MM.1S (cell line): ENCODE results near the gene PDE4C.

Source experiments
- DNase-seq: peaks from one replicate; pipeline ENCODE4 v3.0.0-alpha.2; 2015
- H2AFZ ChIP-seq: fragments of 300-600 bp; sonication (generic); 2 replicates; pipeline ENCODE4 v1.6.0; 2016; ENCODE audit warnings: antibody characterized with exemption, low read length
- H3F3A ChIP-seq: fragments of 300-600 bp; sonication (generic); 2 replicates; pipeline ENCODE4 v1.6.1; 2016; ENCODE audit warnings: mild to moderate bottlenecking, antibody characterized with exemption, low read length, moderate library complexity, mixed read lengths; ENCODE audit not compliant: insufficient read depth
- H3K27ac ChIP-seq: fragments of 300-600 bp; sonication (generic); 2 replicates; pipeline ENCODE4 v1.5.1; 2016; ENCODE audit warnings: mild to moderate bottlenecking, low read length
- H3K27me3 ChIP-seq: fragments of 300-600 bp; sonication (generic); replicated peaks from 2 replicates; pipeline ENCODE4 v1.6.0; 2016; ENCODE audit warnings: low read length; ENCODE audit not compliant: insufficient read depth
- H3K36me3 ChIP-seq: fragments of 300-600 bp; sonication (generic); replicated peaks from 2 replicates; pipeline ENCODE4 v1.6.1; 2016; ENCODE audit warnings: mild to moderate bottlenecking, low read length, mixed read lengths; ENCODE audit not compliant: insufficient read depth
- H3K4me1 ChIP-seq: fragments of 300-600 bp; sonication (generic); 2 replicates; pipeline ENCODE4 v1.6.1; 2016; ENCODE audit warnings: low read length, mixed read lengths
- H3K4me2 ChIP-seq: fragments of 300-600 bp; sonication (generic); 2 replicates; pipeline ENCODE4 v1.6.0; 2016; ENCODE audit warnings: low read depth, low read length
- H3K4me3 ChIP-seq: fragments of 300-600 bp; sonication (generic); 2 replicates; pipeline ENCODE4 v1.5.1; 2016; ENCODE audit warnings: low read length, mixed read lengths
- H3K79me2 ChIP-seq: fragments of 300-600 bp; sonication (generic); 2 replicates; pipeline ENCODE4 v1.6.1; 2016; ENCODE audit warnings: mixed run types, low read length, mixed read lengths
- H3K9ac ChIP-seq: fragments of 300-600 bp; sonication (generic); 2 replicates; pipeline ENCODE4 v1.6.1; 2016; ENCODE audit warnings: low read length, mixed read lengths
- H3K9me2 ChIP-seq: fragments of 300-600 bp; sonication (generic); replicated peaks from 2 replicates; pipeline ENCODE4 v1.6.1; 2016; ENCODE audit warnings: mild to moderate bottlenecking, low read length, mixed read lengths; ENCODE audit not compliant: insufficient read depth
- H3K9me3 ChIP-seq: fragments of 300-600 bp; sonication (generic); replicated peaks from 2 replicates; pipeline ENCODE4 v1.6.1; 2016; ENCODE audit warnings: mild to moderate bottlenecking, low read length, mixed read lengths; ENCODE audit not compliant: insufficient read depth
- H4K20me1 ChIP-seq: fragments of 300-600 bp; sonication (generic); 2 replicates; pipeline ENCODE4 v1.6.1; 2016; ENCODE audit warnings: mild to moderate bottlenecking, low read length, moderate library complexity, mixed read lengths; ENCODE audit not compliant: insufficient read depth
- EZH2 ChIP-seq: fragments of 300-600 bp; sonication (generic); optimal IDR thresholded peaks from 2 replicates; pipeline ENCODE3; 2017; ENCODE audit warnings: low read depth, mild to moderate bottlenecking, antibody characterized with exemption, low read length, mixed read lengths
- EZH2phosphoT487 ChIP-seq: fragments of 300-600 bp; sonication (generic); IDR thresholded peaks from 2 replicates; pipeline ENCODE4 v1.6.1; 2018; ENCODE audit warnings: antibody characterized with exemption, low read length
- TF ChIP-seq, protein P1 (sequence below): fragments of 300-600 bp; sonication (generic); IDR thresholded peaks from 2 replicates; pipeline ENCODE4 v1.5.1; 2016; ENCODE audit warnings: antibody characterized with exemption, low read length, mixed read lengths

The PDE4C gene

DNA sequence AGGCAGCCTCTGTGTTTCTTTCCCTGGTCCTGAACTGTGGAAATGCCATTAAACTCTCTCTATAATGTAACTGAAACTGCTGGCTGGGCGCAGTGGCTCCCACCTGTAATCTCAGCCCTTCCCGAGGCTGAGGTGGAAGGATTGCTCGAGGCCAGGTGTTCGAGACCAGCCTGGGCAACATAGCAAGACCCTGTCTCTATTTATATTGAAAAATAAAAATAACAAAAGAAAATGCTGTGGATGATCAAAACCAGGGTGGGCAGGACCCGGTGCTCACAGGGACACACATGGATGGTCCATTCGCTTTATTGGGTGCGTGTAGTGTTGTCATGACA lies 29.8 kb downstream of the PDE4C start:
- Histone ChIP-seq H3F3A (peaks cover 10% of the 10 kb centered on the region), H3K27me3 (no peaks in the 10 kb centered on the region), H3K9me3 (no peaks in the 10 kb centered on the region), H3K79me2 (peaks cover 7% of the 10 kb centered on the region), H3K27ac (no peak overlapping the region), H3K9me2 (no peaks in the 10 kb centered on the region), H3K4me1 (peaks cover 8% of the 10 kb centered on the region; the same call in 1 of the 2 replicates), H3K4me2 (no peak overlapping the region), H2AFZ (no peak overlapping the region), H4K20me1 (no peaks in the 10 kb centered on the region), H3K4me3 (no peak overlapping the region), H3K9ac (no peak overlapping the region), H3K36me3 (no peaks in the 10 kb centered on the region)
- TF ChIP-seq, protein P1, sequence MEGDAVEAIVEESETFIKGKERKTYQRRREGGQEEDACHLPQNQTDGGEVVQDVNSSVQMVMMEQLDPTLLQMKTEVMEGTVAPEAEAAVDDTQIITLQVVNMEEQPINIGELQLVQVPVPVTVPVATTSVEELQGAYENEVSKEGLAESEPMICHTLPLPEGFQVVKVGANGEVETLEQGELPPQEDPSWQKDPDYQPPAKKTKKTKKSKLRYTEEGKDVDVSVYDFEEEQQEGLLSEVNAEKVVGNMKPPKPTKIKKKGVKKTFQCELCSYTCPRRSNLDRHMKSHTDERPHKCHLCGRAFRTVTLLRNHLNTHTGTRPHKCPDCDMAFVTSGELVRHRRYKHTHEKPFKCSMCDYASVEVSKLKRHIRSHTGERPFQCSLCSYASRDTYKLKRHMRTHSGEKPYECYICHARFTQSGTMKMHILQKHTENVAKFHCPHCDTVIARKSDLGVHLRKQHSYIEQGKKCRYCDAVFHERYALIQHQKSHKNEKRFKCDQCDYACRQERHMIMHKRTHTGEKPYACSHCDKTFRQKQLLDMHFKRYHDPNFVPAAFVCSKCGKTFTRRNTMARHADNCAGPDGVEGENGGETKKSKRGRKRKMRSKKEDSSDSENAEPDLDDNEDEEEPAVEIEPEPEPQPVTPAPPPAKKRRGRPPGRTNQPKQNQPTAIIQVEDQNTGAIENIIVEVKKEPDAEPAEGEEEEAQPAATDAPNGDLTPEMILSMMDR = no peak
- TF ChIP-seq EZH2 (no peak), EZH2phosphoT487 (no peak)
- no peak for DNase-seq

DNA sequence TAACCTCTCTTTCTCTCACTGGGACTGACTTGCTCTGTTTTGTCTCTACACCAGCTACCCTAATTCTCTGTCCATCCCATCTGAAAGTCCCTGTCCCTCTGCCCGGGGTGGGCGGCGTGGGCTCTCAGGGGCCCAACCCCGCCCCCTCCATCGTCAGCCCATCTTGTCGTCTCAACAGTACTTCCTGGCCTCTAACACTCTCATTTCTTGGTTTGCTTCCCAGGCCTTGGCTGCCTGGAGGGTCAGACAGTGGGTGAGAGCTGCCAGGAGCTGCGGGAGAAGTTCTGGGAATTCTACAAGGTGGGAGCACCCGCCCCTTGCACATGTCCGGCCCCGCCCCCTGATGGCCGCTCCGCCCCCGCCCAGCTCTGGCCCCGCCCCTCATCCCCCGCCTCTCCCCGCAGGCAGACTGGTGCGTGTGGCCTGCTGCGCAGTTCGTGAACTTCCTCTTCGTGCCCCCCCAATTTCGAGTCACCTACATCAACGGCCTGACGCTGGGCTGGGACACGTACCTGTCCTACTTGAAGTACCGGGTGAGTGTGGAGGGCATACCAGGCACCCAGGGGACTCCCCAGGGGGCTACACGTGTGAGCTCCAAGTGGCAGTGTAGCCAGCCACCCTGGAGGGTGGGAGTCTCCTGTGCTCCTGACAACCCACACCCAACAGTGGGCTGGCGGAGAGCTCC lies 31.5 kb downstream of the PDE4C start:
- TF ChIP-seq, protein P1 = no peak
- TF ChIP-seq EZH2phosphoT487 (no peak), EZH2 (no peak)
- no peak for DNase-seq
- H3K4me3 ChIP-seq = no peak overlapping the region
- H2AFZ ChIP-seq = no peak overlapping the region
- H3K9me2 ChIP-seq = no peaks in the 10 kb centered on the region
- H3K9ac ChIP-seq = no peak overlapping the region
- H3F3A ChIP-seq = peaks cover 11% of the 10 kb centered on the region
- no peaks in the 10 kb centered on the region for H3K27me3 ChIP-seq
- no peak overlapping the region for H3K27ac ChIP-seq
- 0 out of 2 replicates have a peak overlapping the region, but pooled peaks have one; percentile 98 for H3K4me2 ChIP-seq
- no peaks in the 10 kb centered on the region for H3K36me3 ChIP-seq
- peaks cover 7% of the 10 kb centered on the region for H3K79me2 ChIP-seq
- H3K4me1 ChIP-seq = peaks cover 8% of the 10 kb centered on the region; the same call in 1 of the 2 replicates
- no peaks in the 10 kb centered on the region for H4K20me1 ChIP-seq
- H3K9me3 ChIP-seq = no peaks in the 10 kb centered on the region

DNA sequence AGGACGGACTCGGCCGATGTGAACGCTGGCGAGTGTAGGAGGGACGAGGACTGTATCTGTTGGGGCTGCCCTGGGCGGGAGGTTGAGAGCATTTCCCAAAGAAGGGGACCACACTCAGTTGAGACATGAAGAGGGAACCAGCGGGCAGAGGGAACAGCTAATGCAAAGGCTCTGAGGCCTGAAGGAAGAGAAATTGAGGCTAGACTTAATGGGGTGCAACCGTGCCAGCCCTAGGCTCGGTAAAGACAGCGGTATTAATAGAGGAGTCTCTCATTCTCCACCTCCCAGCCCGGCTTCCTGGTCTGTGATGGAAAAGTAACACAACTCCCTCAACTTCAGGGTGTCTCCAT lies 32.1 kb downstream of the PDE4C start:
- Histone ChIP-seq H3K27me3 (no peaks in the 10 kb centered on the region), H3K27ac (no peak overlapping the region), H4K20me1 (no peaks in the 10 kb centered on the region), H3K9ac (no peak overlapping the region; the same call in 1 of the 2 replicates), H3F3A (peaks cover 11% of the 10 kb centered on the region), H3K9me3 (no peaks in the 10 kb centered on the region), H2AFZ (no peak overlapping the region), H3K36me3 (no peaks in the 10 kb centered on the region), H3K4me2 (peak overlapping the region; percentile 98), H3K79me2 (peaks cover 7% of the 10 kb centered on the region), H3K4me3 (peak overlapping the region; percentile 90), H3K4me1 (peaks cover 8% of the 10 kb centered on the region; the same call in 1 of the 2 replicates), H3K9me2 (no peaks in the 10 kb centered on the region)
- TF ChIP-seq, protein P1 = no peak
- TF ChIP-seq EZH2phosphoT487 = no peak
- TF ChIP-seq EZH2 = no peak
- no peak for DNase-seq
